GM19035 (cell line): ENCODE results near the gene KREMEN1.
"Not testable (repeated sequence)": the region's sequence is repeated elsewhere in the genome, so short reads cannot be mapped to it uniquely, and the experiment has no call there.

Source experiments
- ATAC-seq: cut with Tn5 transposase; IDR thresholded peaks from one replicate; pipeline ENCODE4 v1.9.1; 2021; ENCODE audit not compliant: unreplicated experiment

KREMEN1 gene

DNA sequence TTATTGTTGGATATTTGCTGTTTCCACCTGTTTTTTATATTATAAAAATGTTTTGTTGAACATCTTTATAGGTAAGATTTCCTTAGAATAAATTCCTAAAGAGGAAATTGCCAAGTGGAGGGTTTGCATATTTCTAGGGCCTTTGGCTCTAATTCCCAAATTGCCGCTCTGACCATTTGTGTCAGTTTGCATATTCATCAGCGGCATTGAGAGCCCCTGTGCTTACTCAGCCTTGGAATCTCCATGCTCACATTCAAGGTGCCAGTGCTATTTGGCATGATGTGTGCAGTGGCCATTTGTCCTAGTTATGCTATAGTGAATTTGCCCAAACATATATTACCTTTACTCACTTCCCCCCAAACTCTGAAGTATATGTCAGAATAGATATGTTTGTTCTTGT, 25.5 kb downstream of the KREMEN1 start:
- no peak for ATAC-seq

- ATAC-seq: no peak
Measured at GRCh38 chr22:29102300-29102699, 29.5 kb downstream of the KREMEN1 start.

DNA sequence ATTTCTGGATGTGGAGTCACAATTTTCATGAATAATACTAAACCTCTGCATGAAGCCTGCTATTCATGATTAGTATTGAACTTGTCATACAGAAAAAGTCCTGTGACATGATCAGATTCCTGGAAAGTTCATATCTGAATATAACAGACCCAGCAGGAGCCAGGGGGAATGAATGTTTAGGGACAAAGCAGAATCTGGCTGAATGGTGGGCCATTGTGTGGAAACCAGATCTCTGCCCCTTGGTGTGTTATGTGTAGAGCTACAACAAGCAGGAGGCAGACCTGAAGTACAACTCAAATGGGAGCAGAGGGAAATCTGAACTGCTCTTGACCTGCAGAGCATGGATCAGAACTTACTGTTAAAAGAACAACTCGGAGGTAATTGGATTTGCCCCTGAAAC, 30.3 kb downstream of the KREMEN1 start:
- ATAC-seq: no peak

GRCh38 chr22:29105468-29105867, 32.6 kb downstream of the KREMEN1 start:
- no peak for ATAC-seq

DNA sequence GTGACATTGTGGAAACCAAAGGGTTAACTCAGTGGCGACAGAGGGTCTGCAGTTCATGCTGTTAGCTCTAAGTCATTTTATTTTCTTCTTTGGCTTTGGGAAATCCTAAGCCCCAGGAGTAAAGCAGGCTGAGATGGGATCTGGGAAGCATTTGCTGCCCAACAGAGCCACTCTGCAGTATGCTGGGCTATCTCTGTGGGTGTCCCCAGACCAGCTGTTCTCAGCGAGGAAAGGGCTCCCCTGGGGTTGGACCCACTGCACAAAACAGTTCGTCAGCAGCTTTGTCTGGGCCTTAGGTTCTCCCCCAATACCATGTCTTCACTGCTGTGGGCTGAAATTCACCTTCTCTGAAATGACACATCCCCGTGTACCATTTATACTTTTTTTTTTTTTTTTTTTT, 34.0 kb downstream of the KREMEN1 start:
- no peak for ATAC-seq

GRCh38 chr22:29108137-29108536, 35.3 kb downstream of the KREMEN1 start:
- no peak for ATAC-seq

DNA sequence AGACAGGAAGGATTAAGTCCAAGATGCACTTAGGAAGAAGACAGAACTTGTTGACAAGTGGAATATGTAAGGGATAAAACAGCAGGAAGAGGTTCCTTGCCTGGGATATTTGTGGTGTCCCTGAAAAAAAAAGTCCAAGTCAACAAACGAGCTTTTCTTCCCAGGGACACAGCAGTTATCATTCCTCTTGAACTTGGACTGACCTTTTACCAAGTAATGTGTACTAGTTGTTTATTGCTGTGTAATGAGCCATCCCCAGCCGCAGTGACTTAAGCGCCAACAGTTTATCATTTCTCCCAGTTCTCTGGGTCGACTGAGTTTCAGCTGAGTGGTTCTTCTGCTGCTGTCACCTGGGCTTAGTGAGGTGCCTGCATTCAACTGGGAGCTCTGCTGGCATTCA, 37.0 kb downstream of the KREMEN1 start:
- ATAC-seq: no peak

GRCh38 chr22:29110946-29111345, 38.1 kb downstream of the KREMEN1 start:
- no peak for ATAC-seq

GRCh38 chr22:29112121-29112520, 39.3 kb downstream of the KREMEN1 start:
- ATAC-seq: no peak

- ATAC-seq: no peak
Measured at GRCh38 chr22:29112681-29113080, 39.8 kb downstream of the KREMEN1 start.

DNA sequence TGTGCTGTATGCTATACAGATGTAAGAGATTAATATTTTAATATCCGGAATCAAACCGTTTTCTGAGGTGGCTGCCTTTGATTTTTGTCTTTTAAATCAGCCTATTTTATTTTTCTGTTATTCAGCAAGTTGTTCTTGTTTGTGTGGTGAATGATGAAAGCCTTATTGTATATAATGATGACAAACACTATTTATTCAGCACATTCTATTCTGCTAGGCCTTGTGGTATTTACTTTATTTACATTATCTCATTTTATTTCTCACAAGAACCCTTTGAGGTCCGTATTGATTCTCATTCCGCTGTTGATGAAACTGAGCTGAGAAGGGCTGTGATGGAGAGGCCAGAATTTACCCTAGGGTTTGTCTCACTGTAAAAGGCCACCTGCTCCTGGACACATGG, 40.5 kb downstream of the KREMEN1 start:
- ATAC-seq: no peak

DNA sequence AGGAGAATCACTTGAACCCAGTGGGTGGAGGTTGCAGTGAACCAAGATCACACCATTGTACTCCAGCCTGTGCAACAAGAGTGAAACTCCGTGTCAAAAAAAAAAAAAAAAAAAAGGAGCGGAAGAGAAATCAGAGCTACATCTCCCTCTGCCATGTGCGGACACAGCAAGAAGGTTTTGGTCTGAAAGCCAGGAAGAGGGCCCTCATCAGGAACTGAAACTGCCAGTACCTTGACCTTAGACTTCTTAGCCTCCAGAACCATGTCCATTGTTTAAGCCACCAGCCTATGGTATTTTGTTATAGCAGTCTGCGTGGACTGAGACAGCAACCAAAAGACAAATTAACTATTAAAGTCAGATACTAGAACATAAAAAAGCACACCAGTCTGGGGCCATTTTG, 41.6 kb downstream of the KREMEN1 start:
- no peak for ATAC-seq

GRCh38 chr22:29115682-29116288, 43.0 kb downstream of the KREMEN1 start:
- no peak for ATAC-seq

- ATAC-seq: no peak
Measured at GRCh38 chr22:29116397-29117123, 43.7 kb downstream of the KREMEN1 start.

GRCh38 chr22:29117799-29118477, 45.1 kb downstream of the KREMEN1 start:
- ATAC-seq: no peak

DNA sequence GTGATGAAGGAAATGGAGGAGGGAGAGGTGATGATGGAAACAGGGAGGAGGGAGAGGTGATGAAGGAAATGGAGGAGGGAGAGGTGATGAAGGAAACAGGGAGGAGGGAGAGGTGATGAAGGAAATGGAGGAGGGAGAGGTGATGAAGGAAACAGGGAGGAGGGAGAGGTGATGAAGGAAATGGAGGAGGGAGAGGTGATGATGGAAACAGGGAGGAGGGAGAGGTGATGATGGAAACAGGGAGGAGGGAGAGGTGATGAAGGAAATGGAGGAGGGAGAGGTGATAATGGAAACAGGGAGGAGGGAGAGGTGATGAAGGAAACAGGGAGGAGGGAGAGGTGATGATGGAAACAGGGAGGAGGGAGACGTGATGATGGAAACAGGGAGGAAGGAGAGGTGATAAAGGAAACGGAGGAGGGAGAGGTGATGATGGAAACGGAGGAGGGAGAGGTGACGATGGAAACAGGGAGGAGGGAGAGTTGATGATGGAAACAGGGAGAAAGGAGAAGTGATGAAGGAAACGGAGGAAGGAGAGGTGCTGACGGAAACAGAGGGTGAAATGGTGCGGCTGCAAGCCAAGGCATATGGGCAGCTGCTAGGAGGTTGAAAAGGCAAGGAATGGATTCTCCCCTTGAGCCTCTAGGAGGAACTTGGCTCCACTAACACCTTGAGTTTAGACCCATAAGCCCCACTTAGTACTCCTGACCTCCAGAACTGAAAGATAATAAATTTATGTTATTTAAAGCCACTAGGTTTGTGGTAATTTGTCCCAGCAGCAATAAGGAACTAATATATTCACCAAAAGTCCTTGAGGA, 47.5 kb downstream of the KREMEN1 start:
- not testable (repeated sequence) for ATAC-seq

DNA sequence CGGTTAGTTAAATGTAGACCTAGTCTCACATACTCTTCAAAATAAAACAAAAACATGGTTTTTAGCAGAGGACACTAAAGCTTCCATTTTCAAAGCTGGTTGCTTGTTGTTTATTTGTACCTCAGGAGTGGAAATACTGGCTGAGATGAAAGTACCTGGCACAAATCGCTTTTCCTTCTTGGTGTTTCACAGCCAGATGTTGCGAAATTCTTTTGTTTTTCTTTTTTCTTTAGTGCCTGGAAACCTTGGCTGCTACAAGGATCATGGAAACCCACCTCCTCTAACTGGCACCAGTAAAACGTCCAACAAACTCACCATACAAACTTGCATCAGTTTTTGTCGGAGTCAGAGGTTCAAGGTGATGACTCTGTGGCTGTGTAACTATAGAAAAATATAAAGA, 48.3 kb downstream of the KREMEN1 start:
- no peak for ATAC-seq

- ATAC-seq: no peak
Measured at GRCh38 chr22:29122041-29122440, 49.2 kb downstream of the KREMEN1 start.

DNA sequence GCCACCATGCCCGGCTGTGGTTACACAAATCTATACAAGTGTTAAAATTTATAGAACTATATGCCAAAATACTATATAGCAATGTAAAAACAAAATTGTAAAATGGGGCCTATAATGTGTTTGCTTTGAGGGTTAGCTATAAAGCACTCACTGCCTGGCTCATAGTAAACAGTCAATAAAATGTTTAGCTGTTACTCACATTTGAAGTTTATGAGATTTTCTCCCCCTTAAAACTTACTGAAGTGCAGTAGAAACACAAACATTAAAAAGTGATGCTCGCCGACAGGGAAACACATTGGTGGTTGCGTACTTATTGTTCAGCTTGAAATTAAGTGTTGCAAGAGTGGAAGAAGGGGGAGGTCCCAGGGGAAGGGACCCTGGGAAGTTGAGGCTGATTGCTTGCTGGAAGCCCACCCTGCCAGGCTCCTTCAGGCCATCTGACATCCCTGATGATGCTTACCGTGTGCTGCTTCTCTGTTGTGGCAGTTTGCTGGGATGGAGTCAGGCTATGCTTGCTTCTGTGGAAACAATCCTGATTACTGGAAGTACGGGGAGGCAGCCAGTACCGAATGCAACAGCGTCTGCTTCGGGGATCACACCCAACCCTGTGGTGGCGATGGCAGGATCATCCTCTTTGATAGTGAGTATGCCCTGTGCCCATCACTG, 52.1 kb downstream of the KREMEN1 start:
- no peak for ATAC-seq

DNA sequence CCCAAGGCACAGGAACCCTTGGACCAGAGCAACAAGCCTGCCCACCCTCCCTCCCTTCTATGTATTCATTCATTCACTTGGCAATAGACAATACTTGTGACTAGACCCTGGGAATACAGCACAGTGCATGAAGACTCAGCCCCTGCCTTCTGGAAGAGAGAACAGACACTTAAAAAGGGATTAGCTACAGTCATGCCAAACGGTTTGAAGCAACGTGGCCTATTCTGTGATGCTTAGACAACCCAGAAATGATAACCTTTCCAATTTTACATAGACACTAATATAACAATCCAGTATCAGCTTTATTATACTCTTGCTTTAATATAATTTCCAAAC, 52.6 kb downstream of the KREMEN1 start:
- no peak for ATAC-seq

GRCh38 chr22:29125844-29126243, 53.0 kb downstream of the KREMEN1 start:
- ATAC-seq: no peak
